PC-3 (cell line): ENCODE results near the gene RC3H2.

Experiments
- EZH2 ChIP-seq: fragments of 300-600 bp; sonication (generic); IDR thresholded peaks from one replicate; pipeline ENCODE4 v1.6.1; 2017; ENCODE audit warnings: antibody characterized with exemption, mild to moderate bottlenecking, low read length; ENCODE audit not compliant: unreplicated experiment
- EZH2phosphoT487 ChIP-seq: fragments of 300-600 bp; sonication (generic); IDR thresholded peaks from 2 replicates; pipeline ENCODE4 v1.6.1; 2018; ENCODE audit warnings: mild to moderate bottlenecking, antibody characterized with exemption, low read length, borderline replicate concordance
- TF ChIP-seq, protein P1 (sequence below): fragments of 300-600 bp; sonication (generic); conservative IDR thresholded peaks from 2 replicates; pipeline ENCODE4 v1.5.1; 2017; ENCODE audit warnings: antibody characterized with exemption, low read depth, mild to moderate bottlenecking, low read length

DNA sequence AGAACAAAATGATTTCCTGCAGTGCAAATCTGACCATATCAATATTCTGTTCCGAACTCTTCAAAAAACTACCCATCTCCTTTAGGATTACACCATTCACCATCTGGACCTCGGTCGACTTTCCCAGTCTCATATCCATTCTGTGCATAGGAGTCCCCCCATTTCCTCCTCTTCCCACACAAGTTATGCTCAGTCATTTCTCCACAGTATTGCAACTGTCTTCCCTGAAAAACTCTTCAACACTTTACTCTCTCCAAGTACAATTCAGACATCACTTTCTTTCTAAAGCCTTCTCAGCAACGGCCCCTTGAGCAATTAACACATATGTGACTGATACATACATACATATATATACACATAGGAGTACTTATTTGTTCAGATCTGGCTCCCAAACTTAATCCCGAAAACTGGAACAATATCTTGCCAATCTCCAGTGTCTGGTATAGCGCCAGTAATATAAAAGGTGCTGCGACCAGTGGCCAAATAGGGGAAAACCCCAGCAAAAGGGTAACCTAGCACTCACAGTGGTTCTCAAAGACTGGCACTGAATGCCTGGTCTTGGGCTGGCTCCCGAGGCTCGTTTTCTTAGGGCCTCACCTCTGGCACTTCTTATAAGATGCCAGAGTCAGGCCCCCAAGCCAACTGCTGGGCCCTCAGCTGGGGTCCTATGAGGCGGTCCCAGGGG, 25.5 kb upstream of the RC3H2 start:
- TF ChIP-seq, protein P1, sequence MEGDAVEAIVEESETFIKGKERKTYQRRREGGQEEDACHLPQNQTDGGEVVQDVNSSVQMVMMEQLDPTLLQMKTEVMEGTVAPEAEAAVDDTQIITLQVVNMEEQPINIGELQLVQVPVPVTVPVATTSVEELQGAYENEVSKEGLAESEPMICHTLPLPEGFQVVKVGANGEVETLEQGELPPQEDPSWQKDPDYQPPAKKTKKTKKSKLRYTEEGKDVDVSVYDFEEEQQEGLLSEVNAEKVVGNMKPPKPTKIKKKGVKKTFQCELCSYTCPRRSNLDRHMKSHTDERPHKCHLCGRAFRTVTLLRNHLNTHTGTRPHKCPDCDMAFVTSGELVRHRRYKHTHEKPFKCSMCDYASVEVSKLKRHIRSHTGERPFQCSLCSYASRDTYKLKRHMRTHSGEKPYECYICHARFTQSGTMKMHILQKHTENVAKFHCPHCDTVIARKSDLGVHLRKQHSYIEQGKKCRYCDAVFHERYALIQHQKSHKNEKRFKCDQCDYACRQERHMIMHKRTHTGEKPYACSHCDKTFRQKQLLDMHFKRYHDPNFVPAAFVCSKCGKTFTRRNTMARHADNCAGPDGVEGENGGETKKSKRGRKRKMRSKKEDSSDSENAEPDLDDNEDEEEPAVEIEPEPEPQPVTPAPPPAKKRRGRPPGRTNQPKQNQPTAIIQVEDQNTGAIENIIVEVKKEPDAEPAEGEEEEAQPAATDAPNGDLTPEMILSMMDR = no peak
- TF ChIP-seq EZH2phosphoT487 (no peak), EZH2 (no peak)
